A549 (cell line): ENCODE measurements around the gene BAIAP2L1. TPM values are rescaled to one million over a fixed set of nuclear protein-coding genes. Genes with fewer than 3 reads are reported as not detected.

ENCODE experiments used
- ATAC-seq, 2 experiments: fragments of 200-7000 bp in 1 of 2; fragments of >200 bp in 1 of 2; cut with Nextera tagmentation in 1 of 2; cut with Tn5 transposase in 1 of 2; 3 replicates each; pipeline versions ENCODE4 v1.8.0 to v1.9.1; 2018 to 2020; ENCODE audit warnings: mild to moderate bottlenecking in 1 of 2, moderate library complexity in 1 of 2
- CTCF ChIA-PET: fragments of 300-600 bp; sonication (Branson Sonifier 250); formaldehyde crosslinking; extraction: SDS; loops from one replicate; lab custom pipeline; 2021; ENCODE audit warnings: antibody characterized with exemption, inconsistent platforms; lab: Yijun Ruan, JAX
- POLR2A ChIA-PET: fragments of 350-600 bp; formaldehyde crosslinking; extraction: SDS; loops from one replicate; lab custom pipeline; 2021; ENCODE audit warnings: antibody characterized with exemption, inconsistent platforms; lab: Yijun Ruan, JAX
- DNase-seq, 2 experiments: peaks; one replicate each; pipeline versions ENCODE4 v3.0.0 to v3.0.0-alpha.2; 2011 to 2016; ENCODE audit warnings: low read depth in 1 of 2, low spot score in 1 of 2
- FAIRE-seq: peaks from 2 replicates; lab custom pipeline; 2011; peaks lifted over from hg19 to GRCh38; lab: Jason Lieb, UNC
- H3K27ac ChIP-seq, 2 experiments: fragments of >200 bp; sonication (Bioruptor Twin); formaldehyde crosslinking; 3 replicates each; pipeline ENCODE4 v1.5.1; 2016 to 2017
- H3K4me1 ChIP-seq: fragments of >200 bp; sonication (Bioruptor Twin); formaldehyde crosslinking; 3 replicates; pipeline ENCODE4 v1.6.1; 2016
- H3K4me2 ChIP-seq: fragments of >200 bp; sonication (Bioruptor Twin); formaldehyde crosslinking; 3 replicates; pipeline ENCODE4 v1.6.1; 2016
- H3K4me3 ChIP-seq: fragments of >200 bp; sonication (Bioruptor Twin); formaldehyde crosslinking; 3 replicates; pipeline ENCODE4 v1.5.1; 2016
- H3K9me3 ChIP-seq: fragments of >200 bp; sonication (Bioruptor Twin); formaldehyde crosslinking; 3 replicates; pipeline ENCODE4 v1.6.1; 2016
- BCL3 ChIP-seq: fragments of >200 bp; sonication (Bioruptor Twin); formaldehyde crosslinking; IDR thresholded peaks from 3 replicates; pipeline ENCODE4 v1.6.1; 2016
- CEBPB ChIP-seq, 2 experiments: fragments of >200 bp in 1 of 2; sonication (Bioruptor Twin) in 1 of 2; formaldehyde crosslinking in 1 of 2; IDR thresholded peaks; 2 replicates each; pipeline ENCODE4 v1.6.1; 2012 to 2016
- CTCF ChIP-seq: fragments of >200 bp; sonication (Bioruptor Twin); formaldehyde crosslinking; IDR thresholded peaks from 3 replicates; pipeline ENCODE4 v1.5.1; 2016
- EHMT2 ChIP-seq: fragments of 200-600 bp; sonication (generic); IDR thresholded peaks from 2 replicates; pipeline ENCODE4 v1.6.1; 2016; ENCODE audit warnings: antibody characterized with exemption, low read depth, mild to moderate bottlenecking, moderate library complexity
- EP300 ChIP-seq, 2 experiments: fragments of >200 bp; sonication (Bioruptor Twin); formaldehyde crosslinking; IDR thresholded peaks; 2 replicates in 1 of 2; 3 replicates in 1 of 2; pipeline ENCODE4 v1.6.1; 2016 to 2017
- FOSB ChIP-seq: fragments of 250-450 bp; sonication (Bioruptor Pico); IDR thresholded peaks from 2 replicates; pipeline ENCODE4 v1.5.0; 2020; ENCODE audit warnings: mild to moderate bottlenecking, moderate library complexity
- FOXS1 ChIP-seq: fragments of 250-450 bp; sonication (Bioruptor Pico); IDR thresholded peaks from 2 replicates; pipeline ENCODE4 v1.5.0; 2020; ENCODE audit warnings: mild to moderate bottlenecking, moderate library complexity
- HOXA7 ChIP-seq: fragments of 250-450 bp; sonication (Bioruptor Pico); IDR thresholded peaks from 2 replicates; pipeline ENCODE4 v1.5.0; 2020; ENCODE audit warnings: mild to moderate bottlenecking, moderate library complexity
- HOXB13 ChIP-seq: fragments of 250-450 bp; sonication (Bioruptor Pico); IDR thresholded peaks from 2 replicates; pipeline ENCODE4 v1.5.0; 2020; ENCODE audit warnings: low read depth, mild to moderate bottlenecking, moderate library complexity
- JUN ChIP-seq, 2 experiments: fragments of >200 bp; sonication (Bioruptor Twin); formaldehyde crosslinking; IDR thresholded peaks; 2 replicates in 1 of 2; 3 replicates in 1 of 2; pipeline ENCODE4 v1.6.1; 2016 to 2017
- RAD21 ChIP-seq, 2 experiments: fragments of >200 bp in 1 of 2; sonication (Bioruptor Twin) in 1 of 2; formaldehyde crosslinking in 1 of 2; IDR thresholded peaks in 1 of 2; conservative IDR thresholded peaks in 1 of 2; 2 replicates in 1 of 2; 3 replicates in 1 of 2; pipeline ENCODE4 v1.6.1; 2012 to 2018; ENCODE audit warnings: inconsistent platforms in 1 of 2
- RARB ChIP-seq: fragments of 250-450 bp; sonication (Bioruptor Pico); IDR thresholded peaks from 2 replicates; pipeline ENCODE4 v1.8.0; 2021; ENCODE audit warnings: mild to moderate bottlenecking, moderate library complexity
- RFX5 ChIP-seq: fragments of 450-650 bp; IDR thresholded peaks from 2 replicates; pipeline ENCODE4 v1.7.1; 2014; ENCODE audit warnings: antibody characterized with exemption, mild to moderate bottlenecking, moderate library complexity
- ZFP36 ChIP-seq: fragments of 450-650 bp; IDR thresholded peaks from 2 replicates; pipeline ENCODE4 v1.6.1; 2014; ENCODE audit warnings: borderline replicate concordance; ENCODE audit not compliant: partially characterized antibody
- WGBS: methylation state at CpG from one replicate; pipeline ENCODE4 v1.1.6; 2017; ENCODE audit errors: missing lambda C conversion rate; 5-methylcytosine and 5-hydroxymethylcytosine counted together
- polyA plus RNA-seq, 4 experiments: library from polyadenylated mRNA; depleted of rRNA in 3 of 4; stranded (reverse); fragments of >200 nt; fragmentation: RNase III in 1 of 4; extraction: RNeasy Plus Mini Kit Qiagen cat#74134 plus additional on column Dnase treatment in 1 of 4; gene quantifications; 2 replicates in 3 of 4; 3 replicates in 1 of 4; pipeline ENCODE4 v1.2.3, GENCODE V29; 2011 to 2017
- TF ChIP-seq, protein P1 (sequence below): fragments of 150-350 bp; IDR thresholded peaks from 2 replicates; pipeline ENCODE4 v1.6.1; 2014; ENCODE audit warnings: low read depth, mild to moderate bottlenecking, low read length
- TF ChIP-seq, protein P2 (sequence below): fragments of 250-450 bp; sonication (Bioruptor Pico); IDR thresholded peaks from 2 replicates; pipeline ENCODE4 v1.5.0; 2021; ENCODE audit warnings: mild to moderate bottlenecking, moderate library complexity, borderline replicate concordance
- TF ChIP-seq, protein P3 (sequence below): fragments of 450-650 bp; IDR thresholded peaks from 2 replicates; pipeline ENCODE4 v1.6.1; 2014; ENCODE audit warnings: antibody characterized with exemption
- TF ChIP-seq, protein P4 (sequence below): IDR thresholded peaks from 2 replicates; pipeline ENCODE4 v1.6.1; 2012; ENCODE audit warnings: low read depth, borderline replicate concordance

The BAIAP2L1 gene
- polyA plus RNA-seq, 2 of the 4 experiments (the other 2 are of a cell fraction): 39.4 to 89.3 TPM

GRCh38 chr7:98359395-98359794 lies 41.5 kb downstream of the BAIAP2L1 start:
- Histone ChIP-seq H3K9me3 (no peaks in the 10 kb centered on the region), H3K27ac (peak overlapping the region; percentile 95 to 97), H3K4me2 (no peak overlapping the region), H3K4me1 (peaks cover 75% of the 10 kb centered on the region), H3K4me3 (no peak overlapping the region)
- over 99% methylated on average over 13 of the region's 13 CpGs for WGBS
- TF ChIP-seq, protein P1, sequence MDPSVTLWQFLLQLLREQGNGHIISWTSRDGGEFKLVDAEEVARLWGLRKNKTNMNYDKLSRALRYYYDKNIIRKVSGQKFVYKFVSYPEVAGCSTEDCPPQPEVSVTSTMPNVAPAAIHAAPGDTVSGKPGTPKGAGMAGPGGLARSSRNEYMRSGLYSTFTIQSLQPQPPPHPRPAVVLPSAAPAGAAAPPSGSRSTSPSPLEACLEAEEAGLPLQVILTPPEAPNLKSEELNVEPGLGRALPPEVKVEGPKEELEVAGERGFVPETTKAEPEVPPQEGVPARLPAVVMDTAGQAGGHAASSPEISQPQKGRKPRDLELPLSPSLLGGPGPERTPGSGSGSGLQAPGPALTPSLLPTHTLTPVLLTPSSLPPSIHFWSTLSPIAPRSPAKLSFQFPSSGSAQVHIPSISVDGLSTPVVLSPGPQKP: no peak
- TF ChIP-seq RARB (CRISPR knock-in tag): no peak
- no peak for TF ChIP-seq RFX5
- no peak for TF ChIP-seq EP300 (IDR thresholded peaks at IDR 0.05)
- TF ChIP-seq FOXS1 (CRISPR knock-in tag): no peak
- no peak for TF ChIP-seq FOSB (CRISPR knock-in tag)
- TF ChIP-seq EHMT2: no peak
- TF ChIP-seq, protein P2, sequence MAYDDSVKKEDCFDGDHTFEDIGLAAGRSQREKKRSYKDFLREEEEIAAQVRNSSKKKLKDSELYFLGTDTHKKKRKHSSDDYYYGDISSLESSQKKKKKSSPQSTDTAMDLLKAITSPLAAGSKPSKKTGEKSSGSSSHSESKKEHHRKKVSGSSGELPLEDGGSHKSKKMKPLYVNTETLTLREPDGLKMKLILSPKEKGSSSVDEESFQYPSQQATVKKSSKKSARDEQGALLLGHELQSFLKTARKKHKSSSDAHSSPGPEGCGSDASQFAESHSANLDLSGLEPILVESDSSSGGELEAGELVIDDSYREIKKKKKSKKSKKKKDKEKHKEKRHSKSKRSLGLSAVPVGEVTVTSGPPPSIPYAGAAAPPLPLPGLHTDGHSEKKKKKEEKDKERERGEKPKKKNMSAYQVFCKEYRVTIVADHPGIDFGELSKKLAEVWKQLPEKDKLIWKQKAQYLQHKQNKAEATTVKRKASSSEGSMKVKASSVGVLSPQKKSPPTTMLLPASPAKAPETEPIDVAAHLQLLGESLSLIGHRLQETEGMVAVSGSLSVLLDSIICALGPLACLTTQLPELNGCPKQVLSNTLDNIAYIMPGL (CRISPR knock-in tag): no peak
- CTCF ChIA-PET: interaction anchor here (1.5 to 3.5 kb wide), 2 partner anchors 9 to 43 kb away, joined by 5 to 21 read pairs; partner anchors contain the start of gene BAIAP2L1
- ATAC-seq: no peak
- POLR2A ChIA-PET: interaction anchor here (1.3 kb wide), 1 partner anchor 42 kb away, joined by 14 read pairs; the partner anchor contains the start of gene BAIAP2L1
- FAIRE-seq: no peak
- no peak for DNase-seq

- Histone ChIP-seq H3K9me3 (no peaks in the 10 kb centered on the region), H3K4me3 (no peak overlapping the region), H3K27ac (peak overlapping the region; percentile 95 to 97)
- ChIA-PET POLR2A (no interaction called here), CTCF (no interaction called here)
- DNase-seq: no peak
- TF ChIP-seq EHMT2 (no peak), RAD21 (conservative IDR thresholded peaks at IDR 0.05 in 1 of 2, IDR thresholded peaks at IDR 0.05 in 1 of 2) (no peak), CTCF (no peak), CEBPB (IDR thresholded peaks at IDR 0.05) (no peak)
- TF ChIP-seq, protein P3, sequence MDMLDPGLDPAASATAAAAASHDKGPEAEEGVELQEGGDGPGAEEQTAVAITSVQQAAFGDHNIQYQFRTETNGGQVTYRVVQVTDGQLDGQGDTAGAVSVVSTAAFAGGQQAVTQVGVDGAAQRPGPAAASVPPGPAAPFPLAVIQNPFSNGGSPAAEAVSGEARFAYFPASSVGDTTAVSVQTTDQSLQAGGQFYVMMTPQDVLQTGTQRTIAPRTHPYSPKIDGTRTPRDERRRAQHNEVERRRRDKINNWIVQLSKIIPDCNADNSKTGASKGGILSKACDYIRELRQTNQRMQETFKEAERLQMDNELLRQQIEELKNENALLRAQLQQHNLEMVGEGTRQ: no peak
- TF ChIP-seq, all 56 proteins: peak for 0
- no peak for ATAC-seq
- no peak for FAIRE-seq
- Histone ChIP-seq H3K4me2 (no peak overlapping the region), H3K4me1 (peaks cover 81% of the 10 kb centered on the region)
- 97% methylated on average over 6 of the region's 6 CpGs for WGBS
These were observed 42.2 kb downstream of the BAIAP2L1 start for GRCh38 chr7:98358706-98359105.

- peak; percentile 95 for FAIRE-seq
- peak overlapping the region; percentile 87 for H3K4me2 ChIP-seq
- no peak for TF ChIP-seq HOXB13 (CRISPR knock-in tag)
- TF ChIP-seq, protein P3: no peak
- TF ChIP-seq CTCF: no peak
- TF ChIP-seq BCL3: no peak
- no peak for TF ChIP-seq ZFP36
- no peak for TF ChIP-seq EHMT2
- peak in 1 of 2 experiments; percentile 16; a peak in 1 of 5 replicates for TF ChIP-seq RAD21 (conservative IDR thresholded peaks at IDR 0.05 in 1 of 2, IDR thresholded peaks at IDR 0.05 in 1 of 2)
- no peak for TF ChIP-seq HOXA7
- peak in 1 of 2 experiments; percentile 38; a peak in 1 of 5 replicates for TF ChIP-seq JUN (IDR thresholded peaks at IDR 0.05)
- TF ChIP-seq, protein P4, sequence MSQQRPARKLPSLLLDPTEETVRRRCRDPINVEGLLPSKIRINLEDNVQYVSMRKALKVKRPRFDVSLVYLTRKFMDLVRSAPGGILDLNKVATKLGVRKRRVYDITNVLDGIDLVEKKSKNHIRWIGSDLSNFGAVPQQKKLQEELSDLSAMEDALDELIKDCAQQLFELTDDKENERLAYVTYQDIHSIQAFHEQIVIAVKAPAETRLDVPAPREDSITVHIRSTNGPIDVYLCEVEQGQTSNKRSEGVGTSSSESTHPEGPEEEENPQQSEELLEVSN: no peak
- TF ChIP-seq FOXS1 (CRISPR knock-in tag): no peak
These were observed 43.1 kb downstream of the BAIAP2L1 start for GRCh38 chr7:98357751-98358161.

More at GRCh38 chr7:98357751-98358161, 43.1 kb downstream of the BAIAP2L1 start:
- peak; percentile 67 to 89 for DNase-seq
- POLR2A ChIA-PET: interaction anchor here (1.0 to 1.2 kb wide), 3 partner anchors 12 to 43 kb away, joined by 3 to 6 read pairs (median 5); partner anchors contain the start of gene BAIAP2L1
- peak; percentile 53 to 61; a peak in 5 of 6 replicates for ATAC-seq
- peak overlapping the region; percentile 95 to 97 for H3K27ac ChIP-seq
- under 1% methylated on average over 7 of the region's 7 CpGs for WGBS
- peaks cover 89% of the 10 kb centered on the region for H3K4me1 ChIP-seq
- H3K9me3 ChIP-seq: no peaks in the 10 kb centered on the region
- CTCF ChIA-PET: interaction anchor here (0.8 to 6.1 kb wide), 7 partner anchors 16 to 63 kb away, joined by 3 to 31 read pairs (median 3); partner anchors contain the start of gene BAIAP2L1
- peak overlapping the region; percentile 12; the same call in 2 of the 3 replicates for H3K4me3 ChIP-seq
